Esophagus mucosa (tissue), 1 donor: ENCODE results near the gene MRPS22. TPM values are rescaled to one million over a fixed set of nuclear protein-coding genes. Genes with fewer than 3 reads are reported as not detected.

Experiments
- ATAC-seq: fragments of 200-7000 bp; cut with Tn5 transposase; one replicate; pipeline ENCODE4 v1.9.1; 2020
- total RNA-seq: library from RNA; stranded (reverse); gene quantifications from one replicate; pipeline ENCODE4 v1.2.4, GENCODE V29; 2023
- donor health status: DM: yes; HTN: yes; CAD: no.

The MRPS22 gene
- 51.1 TPM for total RNA-seq

- ATAC-seq, result peak; percentile 89
These were observed at the start of gene MRPS22 for GRCh38 chr3:139343895-139344856. Gene MRPS22, plus strand, starts transcription at chr3:139344020. Its CDS starts 7 bp downstream, at chr3:139344027.

- no peak for ATAC-seq
These were observed 48.8 kb upstream of the MRPS22 start for GRCh38 chr3:139295040-139295439.

- ATAC-seq, result no peak
These were observed 47.6 kb upstream of the MRPS22 start for GRCh38 chr3:139296141-139296718.

- no peak for ATAC-seq
These were observed 46.1 kb upstream of the MRPS22 start for GRCh38 chr3:139297588-139298311.

GRCh38 chr3:139299261-139300132, 44.3 kb upstream of the MRPS22 start:
- no peak for ATAC-seq

- no peak for ATAC-seq
These were observed 43.4 kb upstream of the MRPS22 start for GRCh38 chr3:139300416-139300815.

GRCh38 chr3:139301183-139301582, 42.6 kb upstream of the MRPS22 start:
- ATAC-seq, result no peak

- no peak for ATAC-seq
These were observed 42.2 kb upstream of the MRPS22 start for GRCh38 chr3:139301654-139302053.

GRCh38 chr3:139302084-139302800, 41.6 kb upstream of the MRPS22 start:
- no peak for ATAC-seq

GRCh38 chr3:139302801-139303113, 41.1 kb upstream of the MRPS22 start:
- no peak for ATAC-seq

GRCh38 chr3:139303216-139303615, 40.6 kb upstream of the MRPS22 start:
- ATAC-seq, result no peak

- ATAC-seq, result no peak
These were observed 39.4 kb upstream of the MRPS22 start for GRCh38 chr3:139304383-139304782.

- ATAC-seq, result no peak
These were observed 37.7 kb upstream of the MRPS22 start for GRCh38 chr3:139306078-139306477.

- ATAC-seq, result no peak
These were observed 36.7 kb upstream of the MRPS22 start for GRCh38 chr3:139307072-139307491.

- ATAC-seq, result no peak
These were observed 35.9 kb upstream of the MRPS22 start for GRCh38 chr3:139307601-139308555.

- ATAC-seq, result no peak
These were observed 35.3 kb upstream of the MRPS22 start for GRCh38 chr3:139308560-139308959.

GRCh38 chr3:139309061-139309591, 34.7 kb upstream of the MRPS22 start:
- no peak for ATAC-seq

GRCh38 chr3:139309880-139310279, 33.9 kb upstream of the MRPS22 start:
- ATAC-seq, result no peak

- ATAC-seq, result no peak
These were observed 33.3 kb upstream of the MRPS22 start for GRCh38 chr3:139310474-139310933.

GRCh38 chr3:139311557-139311956, 32.3 kb upstream of the MRPS22 start:
- no peak for ATAC-seq
